Stomach (tissue), 9 donors: ENCODE measurements around the gene GABRG2. TPM values are rescaled to one million over a fixed set of nuclear protein-coding genes. Genes with fewer than 3 reads are reported as not detected.

Experiments
- DNase-seq, 2 donors: peaks; one replicate each; pipeline versions ENCODE4 v3.0.0 to v3.0.0-alpha.2; 2013 to 2019
- H3K27ac ChIP-seq, 5 donors: fragments of 200-600 bp in 4 of 5; sonication (generic) in 4 of 5; one replicate each; pipeline ENCODE4 v1.5.1; 2013 to 2019; ENCODE audit warnings: mild to moderate bottlenecking in 1 of 5, moderate library complexity in 1 of 5
- H3K27me3 ChIP-seq, 3 donors: fragments of 200-600 bp; sonication (generic); one replicate each; pipeline ENCODE4 v1.5.1; 2017 to 2019; ENCODE audit warnings: mixed run types in 1 of 3
- H3K36me3 ChIP-seq, 4 donors: fragments of 200-600 bp; sonication (generic); 1 replicate in 3 of 4; 2 replicates in 1 of 4; pipeline ENCODE4 v1.5.1; 2016 to 2019
- H3K4me1 ChIP-seq, 4 donors: fragments of 200-600 bp; sonication (generic); one replicate each; pipeline ENCODE4 v1.5.1; 2016 to 2019
- H3K4me3 ChIP-seq, 4 donors: fragments of 200-600 bp; sonication (generic) in 3 of 4; one replicate each; pipeline ENCODE4 v1.5.1; 2016 to 2019; ENCODE audit warnings: mild to moderate bottlenecking in 1 of 4
- H3K9me3 ChIP-seq, 4 donors: fragments of 200-600 bp; sonication (generic); one replicate each; pipeline ENCODE4 v1.5.1; 2016 to 2019
- CTCF ChIP-seq, 7 experiments: fragments of 450-650 bp in 4 of 7; fragments of 200-600 bp in 3 of 7; sonication (generic) in 3 of 7; IDR thresholded peaks; one replicate each; pipeline ENCODE4 v1.5.1; 2016 to 2019; ENCODE audit warnings: antibody characterized with exemption in 7 of 7, control low read depth in 2 of 7, mild to moderate bottlenecking in 1 of 7
- EP300 ChIP-seq: sonication (generic); formaldehyde crosslinking; IDR thresholded peaks from one replicate; pipeline ENCODE4 v1.6.1; 2017; ENCODE audit warnings: antibody characterized with exemption
- POLR2A ChIP-seq, 4 donors: fragments of 450-650 bp; IDR thresholded peaks; one replicate each; pipeline ENCODE4 v1.6.1; 2016; ENCODE audit warnings: antibody characterized with exemption in 4 of 4, control low read depth in 2 of 4, mild to moderate bottlenecking in 1 of 4, moderate library complexity in 1 of 4
- POLR2AphosphoS5 ChIP-seq, 3 donors: sonication (generic); formaldehyde crosslinking; IDR thresholded peaks; one replicate each; pipeline ENCODE4 v1.6.1; 2016; ENCODE audit warnings: antibody characterized with exemption in 3 of 3
- WGBS, 5 donors: extraction: QIAGEN DNeasy Blood & Tissue Kit in 3 of 5; methylation state at CpG; one replicate each; pipeline versions ENCODE4 v1.1.5 to v1.1.7; 2013 to 2018; 5-methylcytosine and 5-hydroxymethylcytosine counted together
- intact Hi-C: fragments of 100-400 bp; cut with DNase I; formaldehyde crosslinking; loops from one replicate; pipeline ENCODE4 v1.15.1; 2023; ENCODE audit warnings: low total_unique reads
- polyA plus RNA-seq, 3 donors: library from polyadenylated mRNA; stranded (reverse); fragments of 200-250 nt; gene quantifications; one replicate each; pipeline ENCODE4 v1.2.3, GENCODE V29; 2013
- total RNA-seq, 5 donors: library from RNA; depleted of rRNA; stranded (reverse); fragments of >200 nt; gene quantifications; one replicate each; pipeline versions ENCODE4 v1.1.0 to v1.2.3, GENCODE V29; 2014 to 2016
- donor health status: healthy with polysubstance abuse.
- donor health status: Bipolar disorder and iron deficiency.
- donor health status: healthy.

Gene GABRG2
- total and polyA plus RNA-seq, 8 donors = 0.06 to 1.1 (median 0.17) TPM; not detected in 4

GRCh38 chr5:162154242-162154641 lies 86.7 kb downstream of the GABRG2 start:
- no peaks in the 10 kb centered on the region for H3K4me1 ChIP-seq
- no peaks in the 10 kb centered on the region for H3K27me3 ChIP-seq
- H3K27ac ChIP-seq = no peak overlapping the region
- TF ChIP-seq POLR2AphosphoS5 (IDR thresholded peaks at IDR 0.05) (no peak), POLR2A (IDR thresholded peaks at IDR 0.05) (no peak), EP300 (no peak), CTCF (IDR thresholded peaks at IDR 0.05) (no peak)
- no peak overlapping the region for H3K4me3 ChIP-seq
- H3K9me3 ChIP-seq = no peaks in the 10 kb centered on the region
- intact Hi-C loops = no loop called here
- DNase-seq = no peak
- WGBS, 5 donors = 87 to 95% (median 94%) methylated on average over 1 of the region's 1 CpG
- no peaks in the 10 kb centered on the region for H3K36me3 ChIP-seq

GRCh38 chr5:162160401-162160800 lies 92.8 kb downstream of the GABRG2 start:
- H3K4me1 ChIP-seq = no peaks in the 10 kb centered on the region
- TF ChIP-seq CTCF (IDR thresholded peaks at IDR 0.05) (no peak), POLR2AphosphoS5 (IDR thresholded peaks at IDR 0.05) (no peak), EP300 (no peak), POLR2A (IDR thresholded peaks at IDR 0.05) (no peak)
- H3K27me3 ChIP-seq = no peaks in the 10 kb centered on the region
- intact Hi-C loops = no loop called here
- DNase-seq = no peak
- peaks cover 4 to 24% (median 13%) of the 10 kb centered on the region in 4 donors for H3K9me3 ChIP-seq
- H3K4me3 ChIP-seq = no peak overlapping the region
- H3K36me3 ChIP-seq = no peaks in the 10 kb centered on the region
- 45 to 85% (median 63%) methylated on average over 2 of the region's 2 CpGs for WGBS, 5 donors
- H3K27ac ChIP-seq = no peak overlapping the region

- WGBS, 5 donors = 46 to 76% (median 69%) methylated on average over 6 of the region's 6 CpGs
- Histone ChIP-seq H3K27me3 (no peaks in the 10 kb centered on the region), H3K4me3 (no peak overlapping the region), H3K4me1 (no peaks in the 10 kb centered on the region), H3K9me3 (peaks cover 4 to 36% (median 27%) of the 10 kb centered on the region in 4 donors), H3K27ac (no peak overlapping the region), H3K36me3 (no peaks in the 10 kb centered on the region)
- intact Hi-C loops = no loop called here
- TF ChIP-seq CTCF (IDR thresholded peaks at IDR 0.05) = no peak
- no peak for TF ChIP-seq EP300
- TF ChIP-seq POLR2A (IDR thresholded peaks at IDR 0.05) = no peak
- TF ChIP-seq POLR2AphosphoS5 (IDR thresholded peaks at IDR 0.05) = no peak
- DNase-seq = no peak
Measured at GRCh38 chr5:162163663-162164062, 96.1 kb downstream of the GABRG2 start.

GRCh38 chr5:162174358-162174974 lies 106.9 kb downstream of the GABRG2 start:
- no peaks in the 10 kb centered on the region for H3K27me3 ChIP-seq
- TF ChIP-seq POLR2A (IDR thresholded peaks at IDR 0.05) (no peak), EP300 (no peak), POLR2AphosphoS5 (IDR thresholded peaks at IDR 0.05) (no peak)
- DNase-seq = no peak
- no peak overlapping the region for H3K27ac ChIP-seq
- no peak overlapping the region for H3K4me3 ChIP-seq
- H3K36me3 ChIP-seq = no peaks in the 10 kb centered on the region
- WGBS, 5 donors = 49 to 65% (median 62%) methylated on average over 6 of the region's 6 CpGs
- H3K9me3 ChIP-seq = no peaks in the 10 kb centered on the region
- intact Hi-C loops = no loop called here
- H3K4me1 ChIP-seq = no peaks in the 10 kb centered on the region

- no peak overlapping the region for H3K27ac ChIP-seq
- intact Hi-C loops = no loop called here
- H3K9me3 ChIP-seq = no peaks in the 10 kb centered on the region
- no peaks in the 10 kb centered on the region for H3K4me1 ChIP-seq
- TF ChIP-seq CTCF (IDR thresholded peaks at IDR 0.05) (no peak), POLR2AphosphoS5 (IDR thresholded peaks at IDR 0.05) (no peak), POLR2A (IDR thresholded peaks at IDR 0.05) (no peak), EP300 (no peak)
- no peak for DNase-seq
- WGBS, 5 donors = 67 to 86% (median 74%) methylated on average over 1 of the region's 1 CpG
- no peaks in the 10 kb centered on the region for H3K36me3 ChIP-seq
- H3K4me3 ChIP-seq = no peak overlapping the region
- no peaks in the 10 kb centered on the region for H3K27me3 ChIP-seq
Measured at GRCh38 chr5:162187371-162187770, 119.8 kb downstream of the GABRG2 start.
